ENCODE measurements around the gene B4GALT2. TPM values are rescaled to one million over a fixed set of nuclear protein-coding genes. Genes with fewer than 3 reads are reported as not detected.

Gene B4GALT2
- total RNA-seq, 1 experiment from 2014 or later, result 71.8 TPM

DNA sequence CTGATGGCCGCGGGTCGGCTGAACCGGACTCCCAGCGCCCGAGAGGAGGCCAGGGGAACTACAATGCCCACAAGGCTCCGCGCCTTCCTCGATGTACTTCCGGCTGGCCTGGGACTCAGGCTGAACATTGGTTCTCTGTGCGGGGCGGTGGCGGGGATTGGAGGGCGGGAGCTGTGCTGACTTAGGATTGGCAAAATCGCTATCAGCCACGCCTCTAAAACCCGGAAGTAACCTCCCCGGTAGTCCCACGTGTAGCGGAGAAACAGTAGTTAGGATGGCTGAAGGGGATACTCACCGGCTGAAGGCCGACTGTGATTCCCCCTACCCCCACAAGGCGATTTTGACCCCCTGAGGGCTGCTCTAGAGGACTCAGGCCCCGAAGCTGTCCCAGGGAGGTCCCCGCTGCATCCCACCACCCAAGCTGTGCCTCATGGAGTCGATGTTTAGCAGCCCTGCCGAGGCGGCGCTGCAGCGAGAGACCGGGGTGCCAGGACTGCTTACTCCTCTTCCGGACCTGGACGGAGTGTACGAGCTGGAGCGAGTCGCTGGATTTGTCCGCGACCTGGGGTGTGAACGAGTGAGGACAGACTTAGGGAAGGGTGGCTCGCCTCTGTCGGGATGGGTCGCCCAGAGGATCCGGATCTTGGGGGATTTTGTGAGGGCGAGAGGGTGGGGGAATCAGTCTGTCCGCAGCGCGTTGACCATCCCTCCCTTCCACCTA lies 9.1 kb upstream of the B4GALT2 start, which contains the start of gene DPH2:
TSS of gene DPH2 (plus strand) at position 265 of the 721 bp plus-strand sequence. CDS start at position 431, 166 bp downstream.
- peak; percentile 95 for DNase-seq (ENCODE audit: low spot score)

- DNase-seq (ENCODE audit: low spot score), result no peak
Observed at GRCh38 chr1:43970502-43970901, 8.5 kb upstream of the B4GALT2 start.

GRCh38 chr1:43970911-43971310 lies 8.1 kb upstream of the B4GALT2 start:
- DNase-seq (ENCODE audit: low spot score), result no peak

- no peak for DNase-seq (ENCODE audit: low spot score)
Observed at GRCh38 chr1:43971336-43971980, 7.6 kb upstream of the B4GALT2 start.

GRCh38 chr1:43973981-43974442 lies 5.0 kb upstream of the B4GALT2 start:
- no peak for DNase-seq (ENCODE audit: low spot score)

DNA sequence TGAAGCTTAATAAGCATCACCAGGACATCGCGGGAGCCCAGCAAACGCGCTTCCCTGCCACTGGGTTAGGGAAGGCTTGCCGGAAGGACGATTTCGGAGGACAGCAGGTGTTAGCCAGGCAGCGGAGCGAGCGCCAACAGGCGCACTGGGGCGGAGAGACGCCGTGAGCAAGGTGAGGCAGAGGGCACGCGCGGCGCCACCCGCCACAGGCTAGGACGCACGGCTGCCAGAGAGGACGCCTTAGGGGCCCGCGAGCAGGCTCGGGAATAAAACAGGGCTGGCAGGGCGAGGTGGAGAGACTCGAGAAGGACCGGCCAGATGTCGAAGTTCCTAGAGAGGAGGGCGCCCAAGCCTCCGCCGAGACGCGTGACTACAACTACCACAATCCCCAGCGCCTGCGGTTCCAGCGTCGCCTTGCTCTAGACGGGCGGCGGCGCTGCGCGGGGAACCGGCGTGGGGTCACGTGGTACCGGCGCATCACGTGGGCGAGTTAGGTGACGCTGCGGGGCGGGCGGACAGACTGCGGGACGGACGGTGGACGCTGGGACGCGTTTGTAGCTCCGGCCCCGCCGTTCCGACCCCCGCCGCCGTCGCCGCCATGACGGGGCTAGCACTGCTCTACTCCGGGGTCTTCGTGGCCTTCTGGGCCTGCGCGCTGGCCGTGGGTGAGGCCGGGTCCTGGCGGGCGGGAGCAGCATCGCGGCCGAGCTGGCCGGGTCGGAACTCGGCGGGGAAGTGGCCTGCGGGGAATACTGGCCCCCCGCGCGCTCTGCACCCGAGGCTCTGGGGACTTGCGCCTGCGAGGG lies 4.4 kb upstream of the B4GALT2 start, which contains the start of gene ATP6V0B:
TSS of gene ATP6V0B (plus strand) at position 518 of the 806 bp plus-strand sequence. CDS start at position 599, 81 bp downstream.
- DNase-seq (ENCODE audit: low spot score), result peak; percentile 83

GRCh38 chr1:43975249-43975961 lies 3.6 kb upstream of the B4GALT2 start:
- DNase-seq (ENCODE audit: low spot score), result no peak

DNA sequence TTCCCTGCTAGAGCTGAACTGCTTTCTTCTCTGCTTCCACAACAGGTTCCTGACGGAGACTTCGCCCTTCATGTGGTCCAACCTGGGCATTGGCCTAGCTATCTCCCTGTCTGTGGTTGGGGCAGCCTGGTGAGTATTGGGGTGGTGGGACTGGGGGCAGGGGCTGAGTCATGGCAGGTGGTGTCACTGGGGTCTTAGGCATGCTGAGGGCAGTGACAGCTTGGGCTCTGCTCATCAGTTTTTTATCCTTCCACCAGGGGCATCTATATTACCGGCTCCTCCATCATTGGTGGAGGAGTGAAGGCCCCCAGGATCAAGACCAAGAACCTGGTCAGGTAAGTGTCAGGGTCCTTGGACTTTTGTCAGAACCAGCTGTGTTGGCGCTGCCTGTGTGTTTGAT lies 3.0 kb upstream of the B4GALT2 start:
- no peak for DNase-seq (ENCODE audit: low spot score)

DNA sequence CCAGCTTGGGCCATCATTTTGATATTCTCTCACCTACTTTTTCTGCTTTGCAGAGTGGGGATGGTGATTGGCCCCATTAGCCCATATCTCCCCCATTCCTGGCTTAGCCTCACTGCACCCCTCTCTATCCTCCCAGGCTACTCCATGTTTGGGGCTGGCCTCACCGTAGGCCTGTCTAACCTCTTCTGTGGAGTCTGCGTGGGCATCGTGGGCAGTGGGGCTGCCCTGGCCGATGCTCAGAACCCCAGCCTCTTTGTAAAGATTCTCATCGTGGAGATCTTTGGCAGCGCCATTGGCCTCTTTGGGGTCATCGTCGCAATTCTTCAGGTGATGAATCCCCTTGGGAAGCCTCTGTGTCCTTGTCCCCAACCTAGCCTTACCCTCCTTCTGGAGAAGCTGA lies 2.1 kb upstream of the B4GALT2 start:
- DNase-seq (ENCODE audit: low spot score), result no peak

DNA sequence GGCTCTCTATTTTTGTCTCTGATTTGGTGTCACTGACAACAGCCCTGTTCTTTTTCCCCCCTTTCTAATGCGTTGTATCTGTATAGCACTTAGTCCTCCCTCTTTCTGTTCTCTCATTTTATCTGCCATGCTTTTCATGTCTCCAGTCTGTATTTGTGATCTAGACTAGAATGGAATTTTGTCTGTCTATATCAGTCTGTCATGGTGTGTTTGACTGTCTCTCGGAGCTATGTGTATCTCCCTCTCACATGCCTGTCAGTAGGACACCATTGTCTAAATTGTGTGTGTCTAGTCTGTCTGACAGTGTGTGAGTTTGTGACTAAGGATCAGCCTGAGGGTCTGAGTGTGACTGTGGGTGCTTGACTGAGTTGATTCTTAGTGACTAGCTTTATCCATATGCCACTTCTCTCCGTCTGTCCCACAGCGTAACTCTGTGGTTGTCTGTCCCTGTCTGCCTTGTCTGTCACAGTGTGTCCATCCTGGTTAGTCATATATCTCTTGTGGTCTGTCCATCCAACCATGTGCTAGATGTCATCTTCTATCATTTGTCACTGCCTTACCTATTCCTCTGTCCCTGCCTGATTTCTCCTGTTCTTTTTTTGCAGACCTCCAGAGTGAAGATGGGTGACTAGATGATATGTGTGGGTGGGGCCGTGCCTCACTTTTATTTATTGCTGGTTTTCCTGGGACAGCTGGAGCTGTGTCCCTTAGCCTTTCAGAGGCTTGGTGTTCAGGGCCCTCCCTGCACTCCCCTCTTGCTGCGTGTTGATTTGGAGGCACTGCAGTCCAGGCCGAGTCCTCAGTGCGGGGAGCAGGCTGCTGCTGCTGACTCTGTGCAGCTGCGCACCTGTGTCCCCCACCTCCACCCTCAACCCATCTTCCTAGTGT lies 1.4 kb upstream of the B4GALT2 start:
- no peak for DNase-seq (ENCODE audit: low spot score)

GRCh38 chr1:43978264-43978550 lies 803 bp upstream of the B4GALT2 start:
- no peak for DNase-seq (ENCODE audit: low spot score)

DNA sequence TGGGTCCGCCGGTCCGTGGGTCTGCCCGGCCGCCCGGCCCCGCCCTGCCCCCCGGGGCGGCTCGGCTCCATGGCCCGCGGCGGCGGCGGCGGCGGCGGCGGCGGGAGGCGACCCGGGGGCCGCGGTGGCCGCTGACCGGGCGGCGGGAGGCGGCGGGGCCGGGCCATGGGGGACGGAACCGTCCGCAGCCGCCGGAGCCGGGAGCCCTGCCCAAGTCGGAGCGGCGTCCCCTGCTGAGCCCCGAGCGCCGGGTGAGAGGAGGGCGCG lies 184 bp downstream of the B4GALT2 start:
- no peak for DNase-seq (ENCODE audit: low spot score)

DNA sequence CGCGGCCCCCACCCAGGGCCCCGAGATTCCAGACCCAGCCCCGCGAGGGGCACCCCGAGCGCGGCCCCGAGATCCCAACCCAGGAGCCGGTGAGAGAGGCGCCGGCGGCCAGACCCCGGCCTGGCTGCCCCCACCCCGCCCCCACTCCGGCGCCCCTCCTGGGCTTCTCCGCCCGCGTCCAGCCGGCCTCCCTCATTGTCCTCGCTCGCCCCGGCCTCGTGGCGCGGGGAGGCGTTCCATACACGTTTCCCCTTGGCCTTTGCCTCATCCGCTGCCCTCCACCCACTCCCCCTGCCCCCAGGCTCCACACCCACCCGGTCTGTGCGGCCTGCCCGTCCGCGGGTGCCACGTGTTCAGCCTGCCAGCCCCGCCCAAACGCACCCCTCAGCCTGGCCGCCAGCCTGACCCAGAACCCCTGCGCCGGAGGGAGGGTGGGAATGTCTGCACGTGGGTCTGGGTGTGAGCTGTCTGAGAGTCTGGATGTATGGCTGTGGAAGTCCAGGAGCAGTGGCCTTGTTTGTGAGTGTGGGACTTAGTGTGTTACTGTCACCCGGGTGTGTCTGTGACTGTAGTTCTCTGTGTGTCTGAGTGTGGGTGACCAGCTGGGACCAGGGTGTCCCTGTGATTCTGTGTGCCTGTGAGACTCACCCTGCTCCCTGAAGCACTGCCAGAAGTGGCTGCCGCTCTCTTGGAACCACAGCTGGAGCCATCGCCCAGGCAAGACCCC lies 681 bp downstream of the B4GALT2 start:
- DNase-seq (ENCODE audit: low spot score), result peak; percentile 33

GRCh38 chr1:43980255-43981134 lies 1.5 kb downstream of the B4GALT2 start:
- DNase-seq (ENCODE audit: low spot score), result no peak

- DNase-seq (ENCODE audit: low spot score), result no peak
Observed at GRCh38 chr1:43981135-43981491, 2.1 kb downstream of the B4GALT2 start.

DNA sequence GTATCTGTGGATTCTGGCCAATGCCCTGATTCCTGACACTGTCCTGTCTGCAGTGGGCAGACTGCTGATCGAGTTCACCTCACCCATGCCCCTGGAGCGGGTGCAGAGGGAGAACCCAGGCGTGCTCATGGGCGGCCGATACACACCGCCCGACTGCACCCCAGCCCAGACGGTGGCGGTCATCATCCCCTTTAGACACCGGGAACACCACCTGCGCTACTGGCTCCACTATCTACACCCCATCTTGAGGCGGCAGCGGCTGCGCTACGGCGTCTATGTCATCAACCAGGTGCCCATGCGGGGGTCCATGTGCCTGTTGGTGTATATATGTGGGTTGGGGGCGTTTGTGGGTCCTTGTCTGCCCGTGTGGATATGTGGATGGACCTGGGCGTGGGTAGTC lies 2.6 kb downstream of the B4GALT2 start:
- DNase-seq (ENCODE audit: low spot score), result no peak

DNA sequence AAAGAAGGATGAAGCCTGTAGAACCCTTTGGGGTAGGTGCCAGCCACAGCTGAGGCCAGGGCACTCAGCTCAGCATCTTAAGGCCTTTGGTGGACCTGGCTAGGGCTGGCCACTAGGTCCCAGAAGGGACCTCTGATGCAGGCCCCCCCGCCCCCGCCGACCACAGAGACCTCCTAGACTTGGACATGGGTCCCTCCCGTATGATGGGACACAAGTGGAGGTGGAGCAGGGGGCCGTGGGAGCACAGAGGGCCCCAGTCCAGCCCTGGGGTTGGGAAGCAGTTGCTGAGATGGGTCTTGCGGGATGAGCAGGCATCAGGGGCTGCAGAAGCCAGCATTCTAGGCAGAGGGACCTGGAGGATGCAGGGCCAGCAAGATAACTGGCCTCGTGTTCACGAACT lies 3.2 kb downstream of the B4GALT2 start:
- no peak for DNase-seq (ENCODE audit: low spot score)

DNA sequence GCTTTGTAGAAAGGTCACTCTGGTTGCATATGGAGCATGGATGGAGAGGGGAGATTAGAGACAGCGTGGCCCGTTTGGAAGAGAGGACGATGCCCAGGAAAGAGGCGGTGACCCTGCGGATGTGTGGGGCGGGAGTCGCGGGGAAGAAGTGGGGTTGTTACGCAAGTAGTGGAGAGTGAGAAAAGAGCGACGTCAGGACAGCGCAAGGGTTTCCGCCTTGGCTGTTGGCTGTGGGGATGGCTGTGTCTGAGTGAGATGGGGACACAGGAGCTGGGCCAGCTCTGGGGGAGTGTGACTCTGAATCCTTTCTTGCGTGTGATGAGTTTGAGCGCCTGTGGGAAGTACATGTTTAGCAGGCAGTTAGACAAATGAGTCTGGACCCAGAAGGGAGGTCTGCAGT lies 3.8 kb downstream of the B4GALT2 start:
- DNase-seq (ENCODE audit: low spot score), result no peak

DNA sequence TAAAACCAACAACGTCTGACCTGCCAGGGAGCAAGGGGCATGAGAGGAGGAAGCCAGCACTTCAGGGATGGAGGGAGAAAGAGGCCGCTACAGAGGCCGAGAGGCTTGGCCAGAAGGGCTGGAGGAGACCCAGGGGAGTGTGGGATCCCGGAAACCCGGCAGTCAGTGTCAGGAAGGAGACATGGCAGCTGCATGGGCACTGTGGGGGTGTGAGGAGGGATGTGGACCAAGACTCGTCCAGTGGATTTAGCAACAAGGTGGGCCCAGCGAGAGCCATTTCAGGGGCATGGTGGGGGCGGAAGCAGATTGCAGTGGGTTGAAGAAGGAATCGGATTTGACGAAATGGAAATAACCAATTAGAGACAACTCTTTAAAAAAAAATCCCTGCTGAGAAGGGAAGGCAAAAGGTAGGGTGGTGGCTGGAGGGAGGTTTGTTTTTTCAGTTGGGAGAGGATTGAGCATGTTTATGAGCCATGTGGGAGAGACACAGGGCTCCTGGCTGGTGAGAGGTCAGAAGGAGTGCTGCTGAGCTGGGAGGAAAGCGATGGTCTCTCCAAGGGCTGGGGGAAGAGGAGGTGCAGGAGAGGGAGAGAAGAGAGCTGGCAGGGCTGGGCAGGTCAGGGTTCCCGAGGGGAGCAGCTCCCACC lies 4.4 kb downstream of the B4GALT2 start:
- no peak for DNase-seq (ENCODE audit: low spot score)

Data from A172 (cell line).